Measurements from ENCODE around the gene KMT2C. TPM values are rescaled to one million over a fixed set of nuclear protein-coding genes. Genes with fewer than 3 reads are reported as not detected.
"Not testable (repeated sequence)": the region's sequence is repeated elsewhere in the genome, so short reads cannot be mapped to it uniquely, and the experiment has no call there.

Gene KMT2C
- total RNA-seq, 1 experiment from 2014 or later: 45.4 TPM

DNA sequence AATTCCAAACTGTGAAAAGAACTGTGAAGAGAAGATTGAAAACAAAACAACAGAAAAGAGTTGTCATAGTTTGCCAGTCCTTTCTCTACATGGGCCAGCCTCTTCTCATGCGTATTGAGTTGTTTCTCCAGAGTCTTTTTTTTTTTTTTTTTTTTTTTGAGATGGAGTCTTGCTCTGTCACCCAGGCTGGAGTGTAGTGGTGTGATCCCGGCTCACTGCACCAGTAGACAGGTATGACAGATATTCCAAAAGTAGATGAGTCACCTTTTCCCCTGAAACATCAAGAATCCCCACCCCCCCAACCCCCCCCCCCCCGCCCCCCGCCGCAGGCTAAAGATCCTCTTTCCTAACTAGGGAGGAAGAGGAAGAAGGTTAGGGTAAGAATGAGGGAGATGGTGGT, 15.6 kb upstream of the KMT2C start (continued):
- TF ChIP-seq, protein P1, sequence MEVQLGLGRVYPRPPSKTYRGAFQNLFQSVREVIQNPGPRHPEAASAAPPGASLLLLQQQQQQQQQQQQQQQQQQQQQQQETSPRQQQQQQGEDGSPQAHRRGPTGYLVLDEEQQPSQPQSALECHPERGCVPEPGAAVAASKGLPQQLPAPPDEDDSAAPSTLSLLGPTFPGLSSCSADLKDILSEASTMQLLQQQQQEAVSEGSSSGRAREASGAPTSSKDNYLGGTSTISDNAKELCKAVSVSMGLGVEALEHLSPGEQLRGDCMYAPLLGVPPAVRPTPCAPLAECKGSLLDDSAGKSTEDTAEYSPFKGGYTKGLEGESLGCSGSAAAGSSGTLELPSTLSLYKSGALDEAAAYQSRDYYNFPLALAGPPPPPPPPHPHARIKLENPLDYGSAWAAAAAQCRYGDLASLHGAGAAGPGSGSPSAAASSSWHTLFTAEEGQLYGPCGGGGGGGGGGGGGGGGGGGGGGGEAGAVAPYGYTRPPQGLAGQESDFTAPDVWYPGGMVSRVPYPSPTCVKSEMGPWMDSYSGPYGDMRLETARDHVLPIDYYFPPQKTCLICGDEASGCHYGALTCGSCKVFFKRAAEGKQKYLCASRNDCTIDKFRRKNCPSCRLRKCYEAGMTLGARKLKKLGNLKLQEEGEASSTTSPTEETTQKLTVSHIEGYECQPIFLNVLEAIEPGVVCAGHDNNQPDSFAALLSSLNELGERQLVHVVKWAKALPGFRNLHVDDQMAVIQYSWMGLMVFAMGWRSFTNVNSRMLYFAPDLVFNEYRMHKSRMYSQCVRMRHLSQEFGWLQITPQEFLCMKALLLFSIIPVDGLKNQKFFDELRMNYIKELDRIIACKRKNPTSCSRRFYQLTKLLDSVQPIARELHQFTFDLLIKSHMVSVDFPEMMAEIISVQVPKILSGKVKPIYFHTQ (CRISPR knock-in tag; IDR thresholded peaks at IDR 0.05): no peak
- TF ChIP-seq TEAD4 (CRISPR knock-in tag; IDR thresholded peaks at IDR 0.05) (no peak), ZNF232 (CRISPR knock-in tag; IDR thresholded peaks at IDR 0.05) (no peak), ZNF396 (CRISPR knock-in tag; IDR thresholded peaks at IDR 0.05; ENCODE audit: borderline replicate concordance) (no peak), FOXK1 (CRISPR knock-in tag; IDR thresholded peaks at IDR 0.05) (no peak), GRHL2 (CRISPR knock-in tag; IDR thresholded peaks at IDR 0.05; ENCODE audit: insufficient replicate concordance, severe bottlenecking) (no peak), SMAD3 (CRISPR knock-in tag; IDR thresholded peaks at IDR 0.05; ENCODE audit: borderline replicate concordance) (no peak)

DNA sequence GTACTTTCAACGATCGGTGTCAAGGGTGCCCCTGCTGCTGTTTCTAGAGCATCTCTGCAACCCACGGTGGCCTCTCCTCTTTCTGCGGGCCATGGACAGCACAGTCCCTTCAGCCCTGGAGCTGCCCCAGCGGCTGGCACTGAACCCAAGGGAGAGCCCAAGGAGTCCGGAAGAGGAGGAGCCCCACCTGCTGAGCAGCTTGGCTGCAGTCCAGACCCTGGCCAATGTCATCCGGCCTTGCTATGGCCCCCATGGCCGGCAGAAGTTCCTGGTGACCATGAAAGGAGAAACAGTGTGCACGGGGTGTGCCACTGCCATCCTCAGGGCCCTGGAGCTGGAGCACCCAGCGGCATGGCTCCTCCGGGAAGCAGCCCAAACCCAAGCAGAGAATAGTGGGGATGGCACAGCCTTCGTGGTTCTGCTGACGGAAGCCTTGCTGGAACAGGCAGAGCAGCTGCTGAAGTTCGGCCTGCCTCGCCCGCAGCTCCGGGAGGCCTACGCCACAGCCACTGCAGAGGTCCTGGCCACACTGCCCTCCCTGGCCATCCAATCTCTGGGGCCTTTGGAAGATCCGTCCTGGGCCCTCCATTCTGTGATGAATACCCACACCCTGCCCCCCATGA, 9.7 kb upstream of the KMT2C start:
- H3K4me1 Mint-ChIP-seq; H3K9me3 Mint-ChIP-seq; POLR2A ChIA-PET; H3K4me3 Mint-ChIP-seq; H3K27ac Mint-ChIP-seq; H3K27me3 Mint-ChIP-seq (ENCODE audit: low read depth); H3K36me3 Mint-ChIP-seq; ATAC-seq; CTCF ChIA-PET; DNase-seq (ENCODE audit: low spot score): not testable (repeated sequence)

DNA sequence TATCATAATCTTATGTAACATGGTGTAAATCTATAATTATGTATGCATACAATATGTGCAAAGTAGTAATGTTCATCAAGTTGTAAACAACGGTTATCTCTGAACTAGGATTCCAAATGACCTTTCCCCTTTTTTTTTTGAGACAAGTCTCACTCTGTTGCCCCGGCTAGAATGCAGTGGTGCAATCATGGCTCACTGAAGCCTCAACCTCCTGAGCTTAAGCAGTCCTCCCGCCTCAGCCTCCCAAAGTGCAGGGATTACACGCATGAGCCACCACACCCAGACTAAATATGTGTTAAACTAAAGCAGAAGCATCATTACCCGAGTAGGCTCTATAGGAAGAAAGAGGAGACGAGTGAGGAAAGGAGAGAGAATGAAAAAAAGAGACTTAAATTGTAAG, 7.8 kb upstream of the KMT2C start:
- Mint-ChIP-seq H3K36me3 (no peaks in the 10 kb centered on the region), H3K9me3 (no peaks in the 10 kb centered on the region), H3K27me3 (ENCODE audit: low read depth) (no peaks in the 10 kb centered on the region), H3K27ac (no peak overlapping the region), H3K4me1 (no peaks in the 10 kb centered on the region), H3K4me3 (no peak overlapping the region)
- TF ChIP-seq SMAD4 (CRISPR knock-in tag; IDR thresholded peaks at IDR 0.05) (no peak), HMGA2 (CRISPR knock-in tag; IDR thresholded peaks at IDR 0.05) (no peak), FOXP1 (CRISPR knock-in tag; IDR thresholded peaks at IDR 0.05; ENCODE audit: borderline replicate concordance) (no peak), RELA (CRISPR knock-in tag; IDR thresholded peaks at IDR 0.05; ENCODE audit: borderline replicate concordance) (no peak), ELF4 (CRISPR knock-in tag; IDR thresholded peaks at IDR 0.05; ENCODE audit: low read depth) (no peak), GRHL2 (CRISPR knock-in tag; IDR thresholded peaks at IDR 0.05; ENCODE audit: insufficient replicate concordance, severe bottlenecking) (no peak)
- TF ChIP-seq, protein P2, sequence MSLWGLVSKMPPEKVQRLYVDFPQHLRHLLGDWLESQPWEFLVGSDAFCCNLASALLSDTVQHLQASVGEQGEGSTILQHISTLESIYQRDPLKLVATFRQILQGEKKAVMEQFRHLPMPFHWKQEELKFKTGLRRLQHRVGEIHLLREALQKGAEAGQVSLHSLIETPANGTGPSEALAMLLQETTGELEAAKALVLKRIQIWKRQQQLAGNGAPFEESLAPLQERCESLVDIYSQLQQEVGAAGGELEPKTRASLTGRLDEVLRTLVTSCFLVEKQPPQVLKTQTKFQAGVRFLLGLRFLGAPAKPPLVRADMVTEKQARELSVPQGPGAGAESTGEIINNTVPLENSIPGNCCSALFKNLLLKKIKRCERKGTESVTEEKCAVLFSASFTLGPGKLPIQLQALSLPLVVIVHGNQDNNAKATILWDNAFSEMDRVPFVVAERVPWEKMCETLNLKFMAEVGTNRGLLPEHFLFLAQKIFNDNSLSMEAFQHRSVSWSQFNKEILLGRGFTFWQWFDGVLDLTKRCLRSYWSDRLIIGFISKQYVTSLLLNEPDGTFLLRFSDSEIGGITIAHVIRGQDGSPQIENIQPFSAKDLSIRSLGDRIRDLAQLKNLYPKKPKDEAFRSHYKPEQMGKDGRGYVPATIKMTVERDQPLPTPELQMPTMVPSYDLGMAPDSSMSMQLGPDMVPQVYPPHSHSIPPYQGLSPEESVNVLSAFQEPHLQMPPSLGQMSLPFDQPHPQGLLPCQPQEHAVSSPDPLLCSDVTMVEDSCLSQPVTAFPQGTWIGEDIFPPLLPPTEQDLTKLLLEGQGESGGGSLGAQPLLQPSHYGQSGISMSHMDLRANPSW (CRISPR knock-in tag; conservative IDR thresholded peaks at IDR 0.05; ENCODE audit: low read depth): no peak
- TF ChIP-seq, protein P3, sequence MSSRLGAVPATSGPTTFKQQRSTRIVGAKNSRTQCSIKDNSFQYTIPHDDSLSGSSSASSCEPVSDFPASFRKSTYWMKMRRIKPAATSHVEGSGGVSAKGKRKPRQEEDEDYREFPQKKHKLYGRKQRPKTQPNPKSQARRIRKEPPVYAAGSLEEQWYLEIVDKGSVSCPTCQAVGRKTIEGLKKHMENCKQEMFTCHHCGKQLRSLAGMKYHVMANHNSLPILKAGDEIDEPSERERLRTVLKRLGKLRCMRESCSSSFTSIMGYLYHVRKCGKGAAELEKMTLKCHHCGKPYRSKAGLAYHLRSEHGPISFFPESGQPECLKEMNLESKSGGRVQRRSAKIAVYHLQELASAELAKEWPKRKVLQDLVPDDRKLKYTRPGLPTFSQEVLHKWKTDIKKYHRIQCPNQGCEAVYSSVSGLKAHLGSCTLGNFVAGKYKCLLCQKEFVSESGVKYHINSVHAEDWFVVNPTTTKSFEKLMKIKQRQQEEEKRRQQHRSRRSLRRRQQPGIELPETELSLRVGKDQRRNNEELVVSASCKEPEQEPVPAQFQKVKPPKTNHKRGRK (CRISPR knock-in tag; IDR thresholded peaks at IDR 0.05; ENCODE audit: borderline replicate concordance): no peak
- ATAC-seq (no peak), DNase-seq (ENCODE audit: low spot score) (no peak)
- POLR2A ChIA-PET: no interaction called here
- CTCF ChIA-PET: no interaction called here
